PC-3 (cell line): Measurements from ENCODE around the gene MVB12B. TPM values are rescaled to one million over a fixed set of nuclear protein-coding genes. Genes with fewer than 3 reads are reported as not detected.
A peak's percentile ranks its signal among the peaks of the same experiment; 100 is the strongest.

Experiments used
- ATAC-seq: fragments of 200-7000 bp; cut with Tn5 transposase; 2 replicates; pipeline ENCODE4 v1.9.1; 2020; ENCODE audit warnings: mild to moderate bottlenecking, moderate library complexity
- BruUV-seq: library from RNA; stranded (reverse); fragments of 400-500 nt; replicated peaks from 2 replicates; lab custom pipeline; 2021; lab: Mats Ljungman, UMichigan
- CTCF ChIA-PET: fragments of 300-600 bp; sonication (Branson Sonifier 250); formaldehyde crosslinking; loops from one replicate; lab custom pipeline; 2022; ENCODE audit warnings: antibody characterized with exemption; lab: Charles Lee
- POLR2A ChIA-PET: fragments of 300-600 bp; sonication (Branson Sonifier 250); formaldehyde crosslinking; loops from one replicate; lab custom pipeline; 2022; ENCODE audit warnings: antibody characterized with exemption; ENCODE audit not compliant: unreplicated experiment; lab: Charles Lee
- DNase-seq: peaks from one replicate; pipeline ENCODE4 v3.0.0-alpha.2; 2015
- H2AFZ ChIP-seq: fragments of 300-600 bp; sonication (generic); 2 replicates; pipeline ENCODE4 v1.6.0; 2016; ENCODE audit warnings: antibody characterized with exemption, low read length
- H3F3A ChIP-seq: fragments of 300-600 bp; sonication (generic); one replicate; pipeline ENCODE4 v1.6.0; 2017; ENCODE audit warnings: antibody characterized with exemption, low read length, control low read depth, mild to moderate bottlenecking; ENCODE audit not compliant: unreplicated experiment
- H3K27ac ChIP-seq: fragments of 300-600 bp; sonication (generic); 2 replicates; pipeline ENCODE4 v1.5.1; 2016; ENCODE audit warnings: mild to moderate bottlenecking, low read length
- H3K27me3 ChIP-seq: fragments of 300-600 bp; sonication (generic); 2 replicates; pipeline ENCODE4 v1.6.1; 2016; ENCODE audit warnings: low read length, mixed read lengths
- H3K36me3 ChIP-seq: fragments of 300-600 bp; sonication (generic); 2 replicates; pipeline ENCODE4 v1.6.1; 2016; ENCODE audit warnings: low read depth, mixed run types, low read length, mixed read lengths
- H3K4me1 ChIP-seq: fragments of 300-600 bp; sonication (generic); 2 replicates; pipeline ENCODE4 v1.5.1; 2016; ENCODE audit warnings: low read length; ENCODE audit not compliant: insufficient read depth
- H3K4me2 ChIP-seq: fragments of 300-600 bp; sonication (generic); 2 replicates; pipeline ENCODE4 v1.6.0; 2016; ENCODE audit warnings: low read length
- H3K4me3 ChIP-seq: fragments of 300-600 bp; sonication (generic); 2 replicates; pipeline ENCODE4 v1.5.1; 2016; ENCODE audit warnings: mild to moderate bottlenecking, low read length, mixed read lengths
- H3K79me2 ChIP-seq: fragments of 300-600 bp; sonication (generic); 2 replicates; pipeline ENCODE4 v1.6.1; 2017; ENCODE audit warnings: low read length, mixed read lengths
- H3K9ac ChIP-seq: fragments of 300-600 bp; sonication (generic); 2 replicates; pipeline ENCODE4 v1.6.0; 2016; ENCODE audit warnings: mild to moderate bottlenecking, low read length
- H3K9me2 ChIP-seq: fragments of 300-600 bp; sonication (generic); replicated peaks from 2 replicates; pipeline ENCODE4 v1.6.1; 2016; ENCODE audit warnings: mixed run types, low read length, mixed read lengths
- H3K9me3 ChIP-seq: fragments of 300-600 bp; sonication (generic); 2 replicates; pipeline ENCODE4 v1.6.1; 2016; ENCODE audit warnings: low read length, mixed read lengths
- H4K20me1 ChIP-seq: fragments of 300-600 bp; sonication (generic); 2 replicates; pipeline ENCODE4 v1.6.1; 2016; ENCODE audit warnings: low read length, mixed read lengths
- EZH2 ChIP-seq: fragments of 300-600 bp; sonication (generic); IDR thresholded peaks from one replicate; pipeline ENCODE4 v1.6.1; 2017; ENCODE audit warnings: antibody characterized with exemption, mild to moderate bottlenecking, low read length; ENCODE audit not compliant: unreplicated experiment
- EZH2phosphoT487 ChIP-seq: fragments of 300-600 bp; sonication (generic); IDR thresholded peaks from 2 replicates; pipeline ENCODE4 v1.6.1; 2018; ENCODE audit warnings: mild to moderate bottlenecking, antibody characterized with exemption, low read length, borderline replicate concordance
- intact Hi-C: fragments of 100-400 bp; cut with micrococcal nuclease; formaldehyde crosslinking; loops from 2 replicates; pipeline ENCODE4 v1.9.0; 2023
- total RNA-seq: library from RNA; depleted of rRNA; stranded (reverse); fragments of >200 nt; gene quantifications from 2 replicates; pipeline ENCODE4 v1.2.3, GENCODE V29; 2014
- TF ChIP-seq, protein P1 (sequence below): fragments of 300-600 bp; sonication (generic); conservative IDR thresholded peaks from 2 replicates; pipeline ENCODE4 v1.5.1; 2017; ENCODE audit warnings: antibody characterized with exemption, low read depth, mild to moderate bottlenecking, low read length

The MVB12B gene
- total RNA-seq, 1 experiment from 2014 or later = 7.2 TPM

DNA sequence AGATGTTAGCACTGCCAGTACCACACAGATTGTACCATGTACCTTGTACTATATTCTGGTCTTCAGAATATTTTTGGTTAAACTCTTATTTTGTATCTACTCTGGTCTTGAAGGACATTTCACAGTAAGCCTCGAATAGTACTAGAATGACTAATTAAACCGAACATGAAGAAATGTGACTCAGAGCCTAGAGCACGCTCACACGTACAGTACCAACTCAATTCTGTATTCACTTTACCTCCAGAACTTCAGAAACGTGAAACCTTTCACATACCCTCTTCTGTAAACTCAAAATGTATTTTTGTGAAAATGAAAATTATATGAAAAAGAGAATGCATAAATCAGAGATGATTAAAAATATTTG is 112.8 kb downstream of the MVB12B start:
- Histone ChIP-seq H3K79me2 (no peaks in the 10 kb centered on the region), H3K9me3 (no peaks in the 10 kb centered on the region), H3K27me3 (no peaks in the 10 kb centered on the region), H4K20me1 (no peaks in the 10 kb centered on the region), H3K4me2 (no peak overlapping the region), H3K27ac (no peak overlapping the region), H3F3A (no peaks in the 10 kb centered on the region), H2AFZ (no peak overlapping the region), H3K9ac (no peak overlapping the region), H3K4me3 (no peak overlapping the region), H3K4me1 (peaks cover 14% of the 10 kb centered on the region), H3K36me3 (no peaks in the 10 kb centered on the region), H3K9me2 (no peaks in the 10 kb centered on the region)
- DNase-seq (peak; percentile 16), ATAC-seq (0 out of 2 replicates have a peak, but pooled peaks have one; percentile 46)
- ChIA-PET POLR2A (no interaction called here), CTCF (no interaction called here)
- intact Hi-C loops = no loop called here
- TF ChIP-seq EZH2phosphoT487 (no peak), EZH2 (no peak)
- TF ChIP-seq, protein P1, sequence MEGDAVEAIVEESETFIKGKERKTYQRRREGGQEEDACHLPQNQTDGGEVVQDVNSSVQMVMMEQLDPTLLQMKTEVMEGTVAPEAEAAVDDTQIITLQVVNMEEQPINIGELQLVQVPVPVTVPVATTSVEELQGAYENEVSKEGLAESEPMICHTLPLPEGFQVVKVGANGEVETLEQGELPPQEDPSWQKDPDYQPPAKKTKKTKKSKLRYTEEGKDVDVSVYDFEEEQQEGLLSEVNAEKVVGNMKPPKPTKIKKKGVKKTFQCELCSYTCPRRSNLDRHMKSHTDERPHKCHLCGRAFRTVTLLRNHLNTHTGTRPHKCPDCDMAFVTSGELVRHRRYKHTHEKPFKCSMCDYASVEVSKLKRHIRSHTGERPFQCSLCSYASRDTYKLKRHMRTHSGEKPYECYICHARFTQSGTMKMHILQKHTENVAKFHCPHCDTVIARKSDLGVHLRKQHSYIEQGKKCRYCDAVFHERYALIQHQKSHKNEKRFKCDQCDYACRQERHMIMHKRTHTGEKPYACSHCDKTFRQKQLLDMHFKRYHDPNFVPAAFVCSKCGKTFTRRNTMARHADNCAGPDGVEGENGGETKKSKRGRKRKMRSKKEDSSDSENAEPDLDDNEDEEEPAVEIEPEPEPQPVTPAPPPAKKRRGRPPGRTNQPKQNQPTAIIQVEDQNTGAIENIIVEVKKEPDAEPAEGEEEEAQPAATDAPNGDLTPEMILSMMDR = no peak
- BruUV-seq = no TSS peak

DNA sequence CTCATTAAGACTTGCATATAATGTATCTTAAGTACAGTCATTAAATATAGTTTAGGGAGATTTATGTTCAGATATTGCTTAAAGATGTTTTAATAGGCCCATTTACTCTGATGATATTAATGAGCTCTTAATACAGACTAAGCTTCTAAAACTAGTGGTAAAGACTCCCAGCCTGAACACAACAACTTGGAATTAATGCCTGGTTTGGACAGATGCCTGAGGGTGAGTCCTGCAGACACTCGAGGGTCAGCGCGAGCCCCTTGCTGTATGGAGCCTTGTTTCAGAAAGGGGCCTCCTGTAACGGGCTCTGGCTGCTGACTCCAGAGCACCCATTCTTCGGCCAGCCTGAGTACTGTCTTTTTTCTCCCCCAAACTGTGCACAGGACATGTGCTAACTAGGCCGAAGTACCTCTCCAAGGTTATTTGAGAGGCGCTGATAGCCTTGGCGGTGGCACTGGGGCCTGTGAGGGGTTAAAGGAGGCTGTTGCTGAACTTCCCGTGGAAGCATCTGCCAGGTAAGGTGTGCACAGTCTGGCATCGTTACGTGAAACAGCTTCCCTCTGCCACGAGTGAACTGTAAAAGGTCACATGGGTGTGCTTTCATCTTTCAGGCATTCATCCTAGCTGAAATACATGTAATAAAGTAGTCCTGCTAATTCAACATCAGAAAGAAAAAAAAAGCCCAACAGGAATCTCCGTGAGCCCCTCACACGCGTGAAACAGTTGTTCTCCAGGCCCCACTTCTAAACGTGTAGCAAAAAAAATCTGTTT is 113.4 kb downstream of the MVB12B start:
- POLR2A ChIA-PET = no interaction called here
- Histone ChIP-seq H3K27ac (no peak overlapping the region), H3K9me3 (no peaks in the 10 kb centered on the region), H3K27me3 (no peaks in the 10 kb centered on the region), H3K36me3 (no peaks in the 10 kb centered on the region), H2AFZ (no peak overlapping the region), H3K9ac (no peak overlapping the region), H3K4me3 (no peak overlapping the region), H3K79me2 (no peaks in the 10 kb centered on the region), H3K4me2 (no peak overlapping the region), H3K4me1 (peaks cover 14% of the 10 kb centered on the region), H3F3A (no peaks in the 10 kb centered on the region), H3K9me2 (no peaks in the 10 kb centered on the region), H4K20me1 (no peaks in the 10 kb centered on the region)
- ATAC-seq = no peak
- DNase-seq = no peak
- no TSS peak for BruUV-seq
- CTCF ChIA-PET = no interaction called here
- intact Hi-C loops = no loop called here
- TF ChIP-seq EZH2 = no peak
- TF ChIP-seq, protein P1 = no peak
- TF ChIP-seq EZH2phosphoT487 = no peak

DNA sequence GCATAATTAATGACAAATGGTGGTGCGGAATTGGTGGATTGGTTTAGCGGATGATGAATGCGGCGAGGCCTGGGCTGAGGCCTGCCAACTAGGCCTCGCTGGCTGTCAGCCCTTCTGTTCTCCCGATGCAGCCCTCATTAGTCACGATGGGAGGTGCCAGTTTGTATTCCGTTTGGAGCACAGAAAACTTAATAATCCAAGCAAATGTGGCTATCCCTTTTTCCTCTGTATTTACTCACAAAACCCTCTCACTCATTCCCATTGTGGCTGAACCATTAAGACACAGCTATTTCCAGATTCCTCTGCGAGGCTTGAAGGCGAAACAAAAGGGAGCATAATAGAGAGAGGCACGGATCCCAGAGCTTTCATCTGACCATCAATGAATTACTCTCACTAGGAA is 114.3 kb downstream of the MVB12B start:
- H3K9me3 ChIP-seq = no peaks in the 10 kb centered on the region
- ATAC-seq (no peak), DNase-seq (no peak)
- H3K4me3 ChIP-seq = no peak overlapping the region
- POLR2A ChIA-PET = no interaction called here
- H3K79me2 ChIP-seq = no peaks in the 10 kb centered on the region
- no peak overlapping the region for H3K4me2 ChIP-seq
- H3K27me3 ChIP-seq = no peaks in the 10 kb centered on the region
- intact Hi-C loops = no loop called here
- TF ChIP-seq EZH2phosphoT487 (no peak), EZH2 (no peak)
- TF ChIP-seq, protein P1 = no peak
- no peaks in the 10 kb centered on the region for H3K36me3 ChIP-seq
- no peaks in the 10 kb centered on the region for H3K9me2 ChIP-seq
- BruUV-seq = no TSS peak
- peaks cover 14% of the 10 kb centered on the region for H3K4me1 ChIP-seq
- CTCF ChIA-PET = no interaction called here
- no peak overlapping the region for H3K27ac ChIP-seq
- no peaks in the 10 kb centered on the region for H4K20me1 ChIP-seq
- H3F3A ChIP-seq = no peaks in the 10 kb centered on the region
- H3K9ac ChIP-seq = no peak overlapping the region
- H2AFZ ChIP-seq = no peak overlapping the region
